Nephron (organoid): ENCODE measurements around the gene UTP25.

Experiments
- H3K27ac Mint-ChIP-seq, 3 experiments: 2 replicates each; pipeline ENCODE4 v1.8.0; 2020; ENCODE audit warnings: mixed read lengths in 3 of 3, mild to moderate bottlenecking in 2 of 3, moderate library complexity in 1 of 3
- H3K27me3 Mint-ChIP-seq: 2 replicates; pipeline ENCODE4 v1.8.0; 2021; ENCODE audit warnings: low read depth, mild to moderate bottlenecking, moderate library complexity, mixed read lengths
- H3K36me3 Mint-ChIP-seq: 2 replicates; pipeline ENCODE4 v1.8.0; 2020; ENCODE audit warnings: low read depth, mixed read lengths
- H3K4me1 Mint-ChIP-seq: 2 replicates; pipeline ENCODE4 v1.8.0; 2020; ENCODE audit warnings: mixed read lengths
- H3K4me3 Mint-ChIP-seq, 3 experiments: 2 replicates each; pipeline ENCODE4 v1.8.0; 2020; ENCODE audit warnings: mild to moderate bottlenecking in 3 of 3, mixed read lengths in 3 of 3, moderate library complexity in 2 of 3
- H3K9me3 Mint-ChIP-seq: 2 replicates; pipeline ENCODE4 v1.8.0; 2020; ENCODE audit warnings: mixed read lengths
- TF ChIP-seq, protein P1 (sequence below), 3 experiments: fragments of 200-600 bp; sonication (generic); IDR thresholded peaks; one replicate each; pipeline ENCODE4 v1.5.0; 2021; ENCODE audit warnings: antibody characterized with exemption in 3 of 3; ENCODE audit not compliant: unreplicated experiment in 3 of 3

UTP25 gene

DNA sequence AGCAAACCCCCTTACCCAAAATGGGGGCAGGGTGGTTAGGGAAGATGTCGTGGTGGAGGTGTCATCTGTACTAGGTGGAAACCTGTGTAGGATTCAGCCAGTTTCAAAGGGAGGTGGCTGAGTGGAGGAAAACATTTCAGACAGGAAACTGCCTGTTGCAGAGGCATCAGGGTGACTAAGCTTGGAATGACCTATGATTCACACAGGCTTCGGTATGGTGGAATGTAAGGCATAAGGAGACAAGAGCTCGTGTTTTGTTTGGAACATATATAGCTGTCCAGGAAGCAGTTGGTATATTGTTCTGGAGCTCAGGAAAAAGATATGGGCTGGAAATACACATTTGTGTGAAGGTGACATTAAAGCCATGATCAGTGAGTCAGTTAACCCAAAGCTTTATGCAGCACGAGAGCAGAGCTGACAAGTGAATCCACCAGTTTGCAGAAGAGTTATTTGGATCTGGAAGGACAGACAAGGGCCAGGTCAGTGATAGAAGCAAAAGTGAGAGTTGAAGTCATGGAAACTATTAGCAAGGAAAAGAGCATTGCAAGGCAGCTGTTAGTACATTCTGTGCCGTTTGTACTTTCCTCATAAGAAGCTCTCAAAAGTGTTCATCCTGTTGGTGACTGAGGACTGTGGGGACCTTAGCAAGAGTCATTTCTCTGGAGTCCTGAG is 12.2 kb downstream of the UTP25 start:
- no peaks in the 10 kb centered on the region for H3K27me3 Mint-ChIP-seq
- no peak overlapping the region for H3K27ac Mint-ChIP-seq
- TF ChIP-seq, protein P1, sequence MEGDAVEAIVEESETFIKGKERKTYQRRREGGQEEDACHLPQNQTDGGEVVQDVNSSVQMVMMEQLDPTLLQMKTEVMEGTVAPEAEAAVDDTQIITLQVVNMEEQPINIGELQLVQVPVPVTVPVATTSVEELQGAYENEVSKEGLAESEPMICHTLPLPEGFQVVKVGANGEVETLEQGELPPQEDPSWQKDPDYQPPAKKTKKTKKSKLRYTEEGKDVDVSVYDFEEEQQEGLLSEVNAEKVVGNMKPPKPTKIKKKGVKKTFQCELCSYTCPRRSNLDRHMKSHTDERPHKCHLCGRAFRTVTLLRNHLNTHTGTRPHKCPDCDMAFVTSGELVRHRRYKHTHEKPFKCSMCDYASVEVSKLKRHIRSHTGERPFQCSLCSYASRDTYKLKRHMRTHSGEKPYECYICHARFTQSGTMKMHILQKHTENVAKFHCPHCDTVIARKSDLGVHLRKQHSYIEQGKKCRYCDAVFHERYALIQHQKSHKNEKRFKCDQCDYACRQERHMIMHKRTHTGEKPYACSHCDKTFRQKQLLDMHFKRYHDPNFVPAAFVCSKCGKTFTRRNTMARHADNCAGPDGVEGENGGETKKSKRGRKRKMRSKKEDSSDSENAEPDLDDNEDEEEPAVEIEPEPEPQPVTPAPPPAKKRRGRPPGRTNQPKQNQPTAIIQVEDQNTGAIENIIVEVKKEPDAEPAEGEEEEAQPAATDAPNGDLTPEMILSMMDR (IDR thresholded peaks at IDR 0.05; ENCODE audit: unreplicated experiment in 3 of 3), result no peak
- H3K36me3 Mint-ChIP-seq, result peaks cover 72% of the 10 kb centered on the region
- H3K4me1 Mint-ChIP-seq, result no peaks in the 10 kb centered on the region
- H3K4me3 Mint-ChIP-seq, result no peak overlapping the region
- no peaks in the 10 kb centered on the region for H3K9me3 Mint-ChIP-seq

DNA sequence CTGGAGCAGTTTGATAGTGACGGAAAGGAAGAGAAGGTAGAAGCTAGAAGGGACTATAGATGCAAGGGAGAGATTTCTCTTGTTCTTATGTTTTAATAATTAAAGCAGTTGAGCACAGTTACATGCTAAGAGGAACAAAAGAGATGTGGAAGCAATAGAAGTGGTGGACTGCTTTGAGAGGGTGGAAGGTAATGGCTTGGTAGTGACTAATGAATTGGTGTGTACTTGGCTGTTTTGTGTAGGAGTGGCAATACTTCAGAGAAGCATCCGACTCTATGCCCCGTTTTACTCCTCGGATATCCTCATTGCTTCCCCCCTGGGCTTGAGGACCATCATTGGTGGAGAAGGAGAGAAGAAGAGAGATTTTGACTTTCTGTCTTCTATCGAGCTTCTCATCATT is 12.8 kb downstream of the UTP25 start:
- TF ChIP-seq, protein P1 (IDR thresholded peaks at IDR 0.05; ENCODE audit: unreplicated experiment in 3 of 3), result no peak
- Mint-ChIP-seq H3K4me3 (no peak overlapping the region), H3K4me1 (no peaks in the 10 kb centered on the region), H3K27ac (no peak overlapping the region), H3K9me3 (no peaks in the 10 kb centered on the region), H3K36me3 (peaks cover 70% of the 10 kb centered on the region), H3K27me3 (no peaks in the 10 kb centered on the region)

DNA sequence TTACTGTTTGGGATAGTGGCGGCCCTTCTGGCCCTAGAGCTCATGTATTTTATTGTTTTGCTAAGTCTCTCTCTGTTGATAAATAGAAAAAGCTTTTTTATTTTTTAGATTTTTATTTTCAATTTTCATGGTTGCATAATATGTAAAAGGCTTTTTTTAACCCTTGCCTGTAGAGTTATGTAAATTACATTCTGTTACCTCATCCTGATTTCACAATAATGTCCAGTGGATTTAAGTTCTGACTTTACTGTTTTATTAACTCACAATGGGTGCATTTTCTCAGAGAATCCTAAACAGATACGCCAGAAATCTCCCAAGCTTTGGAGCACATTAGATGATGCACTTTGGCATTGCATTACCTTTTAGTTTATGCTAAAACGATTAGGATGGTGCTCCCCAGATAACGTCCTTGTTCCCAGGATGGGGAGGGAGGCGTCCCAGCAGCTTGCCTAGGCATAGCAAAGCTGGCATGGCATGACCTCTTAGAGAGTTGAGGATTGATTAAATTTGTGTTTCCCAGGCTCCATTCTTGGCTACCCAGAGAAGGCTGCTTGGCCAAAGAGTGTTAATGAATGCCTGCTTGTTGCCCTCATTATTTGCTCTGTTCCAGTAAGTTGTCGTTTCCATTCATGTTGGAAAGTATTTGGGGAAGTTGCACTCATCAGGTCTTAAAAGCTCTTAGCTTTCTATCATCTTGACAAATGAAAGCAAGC is 17.1 kb downstream of the UTP25 start:
- Mint-ChIP-seq H3K36me3 (peaks cover 58% of the 10 kb centered on the region), H3K9me3 (no peaks in the 10 kb centered on the region), H3K4me3 (no peak overlapping the region), H3K4me1 (no peaks in the 10 kb centered on the region), H3K27ac (no peak overlapping the region), H3K27me3 (no peaks in the 10 kb centered on the region)
- TF ChIP-seq, protein P1 (IDR thresholded peaks at IDR 0.05; ENCODE audit: unreplicated experiment in 3 of 3), result no peak

DNA sequence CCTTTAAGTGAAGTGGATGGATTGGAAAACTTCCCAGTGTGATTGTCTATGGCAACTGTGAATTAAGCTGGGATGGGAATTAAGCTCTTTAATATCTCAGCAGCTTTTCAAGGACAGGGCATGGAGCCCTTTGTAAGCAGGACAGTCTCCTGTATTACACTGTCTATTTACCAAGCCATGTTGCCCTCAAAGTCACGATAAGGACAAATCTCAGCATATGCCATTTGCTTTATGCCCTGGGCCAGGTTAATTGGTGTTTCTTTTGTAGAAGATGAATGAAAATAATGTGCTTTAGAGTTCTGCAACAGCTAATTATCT is 17.6 kb downstream of the UTP25 start:
- TF ChIP-seq, protein P1 (IDR thresholded peaks at IDR 0.05; ENCODE audit: unreplicated experiment in 3 of 3), result no peak
- H3K27me3 Mint-ChIP-seq, result no peaks in the 10 kb centered on the region
- no peak overlapping the region for H3K27ac Mint-ChIP-seq
- no peaks in the 10 kb centered on the region for H3K9me3 Mint-ChIP-seq
- no peak overlapping the region for H3K4me3 Mint-ChIP-seq
- H3K4me1 Mint-ChIP-seq, result no peaks in the 10 kb centered on the region
- H3K36me3 Mint-ChIP-seq, result peaks cover 57% of the 10 kb centered on the region

DNA sequence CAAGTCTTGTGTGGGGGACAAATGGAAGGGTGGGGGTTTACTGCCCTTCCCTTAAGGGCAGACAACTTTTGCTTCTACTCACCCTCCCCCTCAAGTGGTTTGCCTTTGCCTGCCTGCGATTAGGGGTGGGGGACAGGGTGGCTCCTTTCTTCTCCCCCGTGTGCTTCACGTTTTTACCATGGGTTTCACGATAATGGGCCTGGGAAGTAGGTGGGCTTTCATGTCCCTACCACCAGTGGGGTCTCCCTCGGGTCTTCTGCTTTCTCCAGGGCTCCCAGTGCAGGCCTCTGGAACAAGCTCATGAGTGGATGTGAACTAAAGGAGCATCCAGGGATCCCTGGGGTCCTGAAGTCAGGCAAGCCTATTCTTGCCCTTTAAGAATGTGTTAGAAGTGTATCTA is 21.6 kb downstream of the UTP25 start:
- Mint-ChIP-seq H3K9me3 (no peaks in the 10 kb centered on the region), H3K27me3 (no peaks in the 10 kb centered on the region), H3K4me1 (no peaks in the 10 kb centered on the region), H3K4me3 (no peak overlapping the region), H3K36me3 (peaks cover 52% of the 10 kb centered on the region), H3K27ac (no peak overlapping the region)
- TF ChIP-seq, protein P1 (IDR thresholded peaks at IDR 0.05; ENCODE audit: unreplicated experiment in 3 of 3), result no peak
